Lower leg skin (tissue), 4 donors: Measurements from ENCODE around the gene TMEM181. TPM values are rescaled to one million over a fixed set of nuclear protein-coding genes. Genes with fewer than 3 reads are reported as not detected.
"Not testable (repeated sequence)": the region's sequence is repeated elsewhere in the genome, so short reads cannot be mapped to it uniquely, and the experiment has no call there.

ENCODE experiments used
- DNase-seq, 2 donors: peaks; one replicate each; pipeline ENCODE4 v3.0.0-alpha.2; 2019; ENCODE audit warnings: low spot score in 2 of 2
- H3K4me3 ChIP-seq: fragments of 200-600 bp; sonication (generic); 2 replicates; pipeline ENCODE4 v1.5.1; 2017; ENCODE audit warnings: mild to moderate bottlenecking, low read depth; ENCODE audit not compliant: poor library complexity, severe bottlenecking
- POLR2A ChIP-seq, 2 donors: fragments of 450-650 bp; IDR thresholded peaks; one replicate each; pipeline ENCODE4 v1.6.1; 2016 to 2017; ENCODE audit warnings: antibody characterized with exemption in 2 of 2, mild to moderate bottlenecking in 1 of 2, moderate library complexity in 1 of 2
- WGBS, 2 donors: methylation state at CpG; one replicate each; pipeline ENCODE4 v1.1.5; 2018; 5-methylcytosine and 5-hydroxymethylcytosine counted together
- intact Hi-C: fragments of 100-400 bp; cut with DNase I; formaldehyde crosslinking; loops from one replicate; pipeline ENCODE4 v1.15.0; 2023; ENCODE audit warnings: low total_unique reads
- total RNA-seq, 4 donors: library from RNA; depleted of rRNA; stranded (reverse); fragments of >200 nt; gene quantifications; one replicate each; pipeline ENCODE4 v1.1.0, GENCODE V29; 2016
- TF ChIP-seq, protein P1 (sequence below), 3 donors: fragments of 450-650 bp; IDR thresholded peaks; one replicate each; pipeline ENCODE4 v1.5.1; 2016; ENCODE audit warnings: antibody characterized with exemption in 3 of 3, mild to moderate bottlenecking in 3 of 3, moderate library complexity in 2 of 3

The TMEM181 gene
- total RNA-seq, 4 donors from 2014 or later, result 12.8 to 20.8 (median 17.2) TPM

DNA sequence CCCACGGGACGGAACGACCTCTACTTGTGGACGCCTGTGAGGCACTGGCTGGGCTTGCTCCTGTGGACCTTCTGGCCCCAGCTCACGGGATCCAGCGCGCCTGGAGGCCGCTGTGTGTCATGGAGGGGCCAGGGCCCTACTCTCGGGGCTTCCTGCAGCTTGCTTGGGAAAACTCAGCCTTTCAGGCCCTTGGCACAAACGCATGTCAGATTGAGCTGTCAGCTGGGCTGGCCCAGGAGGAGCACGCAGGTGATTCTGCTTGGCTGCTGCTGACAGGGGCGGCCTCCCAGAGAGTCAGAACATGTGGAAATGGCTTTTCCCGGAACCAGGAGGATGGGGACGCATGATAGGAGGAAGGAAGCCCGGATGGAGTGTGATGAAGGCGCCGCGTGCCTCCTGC, 39.7 kb downstream of the TMEM181 start:
- H3K4me3 ChIP-seq, result no peak overlapping the region
- TF ChIP-seq, protein P1, sequence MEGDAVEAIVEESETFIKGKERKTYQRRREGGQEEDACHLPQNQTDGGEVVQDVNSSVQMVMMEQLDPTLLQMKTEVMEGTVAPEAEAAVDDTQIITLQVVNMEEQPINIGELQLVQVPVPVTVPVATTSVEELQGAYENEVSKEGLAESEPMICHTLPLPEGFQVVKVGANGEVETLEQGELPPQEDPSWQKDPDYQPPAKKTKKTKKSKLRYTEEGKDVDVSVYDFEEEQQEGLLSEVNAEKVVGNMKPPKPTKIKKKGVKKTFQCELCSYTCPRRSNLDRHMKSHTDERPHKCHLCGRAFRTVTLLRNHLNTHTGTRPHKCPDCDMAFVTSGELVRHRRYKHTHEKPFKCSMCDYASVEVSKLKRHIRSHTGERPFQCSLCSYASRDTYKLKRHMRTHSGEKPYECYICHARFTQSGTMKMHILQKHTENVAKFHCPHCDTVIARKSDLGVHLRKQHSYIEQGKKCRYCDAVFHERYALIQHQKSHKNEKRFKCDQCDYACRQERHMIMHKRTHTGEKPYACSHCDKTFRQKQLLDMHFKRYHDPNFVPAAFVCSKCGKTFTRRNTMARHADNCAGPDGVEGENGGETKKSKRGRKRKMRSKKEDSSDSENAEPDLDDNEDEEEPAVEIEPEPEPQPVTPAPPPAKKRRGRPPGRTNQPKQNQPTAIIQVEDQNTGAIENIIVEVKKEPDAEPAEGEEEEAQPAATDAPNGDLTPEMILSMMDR (IDR thresholded peaks at IDR 0.05), result no peak
- no peak for TF ChIP-seq POLR2A (IDR thresholded peaks at IDR 0.05)
- 84 to 88% methylated on average over 17 to 18 of the region's 18 CpGs for WGBS, 2 donors
- DNase-seq, result no peak
- intact Hi-C loops, result no loop called here

DNA sequence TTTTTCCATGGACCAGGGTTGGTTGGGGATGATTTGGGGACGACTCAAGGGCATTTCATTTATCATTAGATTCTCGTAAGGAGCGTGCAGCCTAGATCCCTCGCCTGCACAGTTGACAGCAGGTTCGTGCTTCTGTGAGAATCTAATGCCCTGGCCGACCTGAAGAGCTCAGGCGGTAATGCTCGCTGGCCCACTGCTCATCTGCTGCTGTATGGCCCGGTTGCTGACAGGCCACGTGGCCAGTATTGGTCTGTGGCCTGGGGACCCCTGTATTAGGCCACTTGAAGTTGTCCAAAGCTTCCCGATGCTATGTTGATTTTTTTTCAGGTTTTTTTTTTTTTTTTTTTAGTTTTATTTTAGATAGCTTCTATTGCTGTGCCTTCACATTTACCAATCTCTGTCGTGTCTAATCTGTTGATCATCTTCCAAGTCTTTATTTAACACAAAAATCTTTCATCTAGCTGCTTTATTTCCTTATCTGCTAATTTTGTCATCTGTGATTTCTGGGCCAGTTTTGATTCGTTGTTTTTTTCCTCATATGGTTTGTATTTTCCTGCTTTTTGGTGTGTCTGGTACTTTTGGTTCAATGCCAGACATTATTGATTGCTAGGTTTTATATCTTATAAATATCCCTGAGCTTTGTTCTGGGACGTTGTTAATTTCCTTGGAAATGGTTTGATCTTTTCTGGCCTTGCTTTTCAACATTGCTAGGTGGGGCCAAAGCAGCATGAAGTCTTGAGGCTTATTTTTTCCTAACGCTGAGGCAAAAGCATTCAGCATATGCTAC, 43.6 kb downstream of the TMEM181 start:
- no peak overlapping the region for H3K4me3 ChIP-seq
- TF ChIP-seq, protein P1 (IDR thresholded peaks at IDR 0.05), result no peak
- TF ChIP-seq POLR2A (IDR thresholded peaks at IDR 0.05), result no peak
- WGBS, 2 donors, result 80% methylated on average over 15 of the region's 15 CpGs
- DNase-seq, result no peak
- intact Hi-C loops, result no loop called here

DNA sequence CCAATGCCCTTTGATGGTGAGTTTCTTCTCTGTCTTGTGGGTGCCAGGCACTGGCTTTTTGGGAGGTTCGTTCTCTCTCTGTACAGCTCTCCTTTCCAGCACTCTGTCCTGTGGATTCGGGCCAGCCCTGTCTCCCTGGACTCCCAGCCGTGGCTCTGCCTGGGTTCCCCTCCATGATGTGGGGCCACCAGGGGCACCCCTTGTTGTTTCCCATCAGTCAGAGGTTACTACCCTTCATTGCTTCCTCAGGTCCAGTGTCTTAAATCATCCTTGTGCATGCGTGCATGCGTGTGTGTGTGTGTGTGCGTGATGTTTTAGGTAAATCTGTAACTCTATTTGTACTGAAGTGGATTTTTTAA, 44.1 kb downstream of the TMEM181 start:
- WGBS, 2 donors, result 88 to 90% methylated on average over 6 of the region's 6 CpGs
- intact Hi-C loops, result no loop called here
- H3K4me3 ChIP-seq, result no peak overlapping the region

DNA sequence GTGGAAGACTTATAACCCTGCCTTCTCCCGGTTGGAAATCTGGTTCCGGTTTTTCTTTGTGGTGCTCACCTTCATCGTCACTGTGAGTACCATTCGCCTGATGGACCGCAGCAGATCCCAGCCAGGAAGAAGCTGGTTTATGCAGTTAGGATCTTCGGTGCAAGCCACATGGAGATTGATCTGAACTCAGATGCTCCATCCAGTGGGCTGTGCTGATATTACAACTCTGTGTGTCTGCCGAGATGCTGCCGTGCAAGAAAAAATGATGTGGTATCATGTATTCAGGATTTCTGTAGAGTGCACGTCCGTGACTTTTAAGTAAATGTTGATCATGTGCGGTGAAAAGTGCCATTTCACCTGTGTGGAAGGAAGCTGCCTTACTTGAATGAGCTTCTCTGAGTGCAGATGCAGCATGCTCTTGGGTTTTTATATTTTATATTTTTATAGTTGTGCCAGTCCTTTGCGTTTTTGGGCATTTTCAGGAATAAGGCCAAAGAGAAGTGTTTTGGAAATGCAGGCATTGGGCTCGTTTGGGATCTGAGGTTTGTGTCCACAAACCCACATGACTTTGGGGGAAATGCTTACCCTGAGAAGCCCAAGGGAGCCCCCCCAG, 45.5 kb downstream of the TMEM181 start:
- intact Hi-C loops, result loop anchor here (5.0 kb wide), 1 partner anchor 383 kb away; no protein-coding TSS in a partner anchor
- TF ChIP-seq POLR2A (IDR thresholded peaks at IDR 0.05), result no peak
- TF ChIP-seq, protein P1 (IDR thresholded peaks at IDR 0.05), result peak in 1 of 3 donors; percentile 22
- DNase-seq, result peak in 1 of 2 donors; percentile 47
- H3K4me3 ChIP-seq, result no peak overlapping the region
- 37 to 41% methylated on average over 13 of the region's 13 CpGs for WGBS, 2 donors

More for the DNA sequence above, 44.1 kb downstream of the TMEM181 start:
- TF ChIP-seq, protein P1 (IDR thresholded peaks at IDR 0.05), result no peak
- TF ChIP-seq POLR2A (IDR thresholded peaks at IDR 0.05), result no peak
- DNase-seq, result no peak

DNA sequence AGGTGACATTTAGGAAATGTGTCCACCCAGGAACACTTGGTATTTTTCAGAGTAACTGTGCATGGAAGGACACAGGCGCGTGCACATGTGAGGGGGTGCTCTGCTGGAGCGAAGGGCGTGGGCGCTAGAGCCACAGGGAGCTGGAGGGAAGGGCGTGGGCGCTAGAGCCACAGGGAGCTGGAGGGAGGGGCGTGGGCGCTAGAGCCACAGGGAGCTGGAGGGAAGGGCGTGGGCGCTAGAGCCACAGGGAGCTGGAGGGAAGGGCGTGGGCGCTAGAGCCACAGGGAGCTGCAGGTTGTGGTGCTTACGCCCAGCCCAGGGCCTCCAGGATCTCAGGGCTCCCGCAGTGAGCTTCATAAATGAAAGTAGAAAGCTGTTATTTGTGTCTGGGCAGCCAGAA, 46.1 kb downstream of the TMEM181 start:
- not testable (repeated sequence) for DNase-seq, H3K4me3 ChIP-seq
- WGBS, 2 donors, result 93% methylated on average over 15 of the region's 15 CpGs
- intact Hi-C loops, result loop anchor here (5.0 kb wide), 1 partner anchor 384 kb away; no protein-coding TSS in a partner anchor

DNA sequence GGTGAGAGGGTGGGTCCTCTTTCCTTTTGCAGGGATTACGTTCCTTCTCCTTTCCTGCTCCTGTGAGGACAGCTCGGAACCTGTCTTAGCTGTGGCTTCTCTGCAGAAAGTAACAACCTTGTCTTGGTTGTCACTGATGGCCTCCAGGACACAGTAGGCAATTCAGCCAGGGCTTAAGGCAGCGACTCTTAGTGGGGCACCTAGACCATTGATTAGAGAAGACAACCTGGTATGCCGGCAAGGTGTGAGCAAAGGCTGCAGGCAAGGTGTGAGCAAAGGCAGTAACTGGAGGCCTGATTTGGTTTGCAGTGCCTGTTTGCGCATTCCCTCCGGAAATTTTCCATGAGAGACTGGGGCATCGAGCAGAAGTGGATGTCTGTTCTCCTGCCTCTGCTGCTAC, 47.0 kb downstream of the TMEM181 start:
- no peak for TF ChIP-seq POLR2A (IDR thresholded peaks at IDR 0.05)
- TF ChIP-seq, protein P1 (IDR thresholded peaks at IDR 0.05), result no peak
- intact Hi-C loops, result loop anchor here (5.0 kb wide), 1 partner anchor 385 kb away; no protein-coding TSS in a partner anchor
- no peak overlapping the region for H3K4me3 ChIP-seq
- no peak for DNase-seq
- 87 to 98% methylated on average over 7 of the region's 7 CpGs for WGBS, 2 donors
